ENCODE data around the gene ADH4.

DNA sequence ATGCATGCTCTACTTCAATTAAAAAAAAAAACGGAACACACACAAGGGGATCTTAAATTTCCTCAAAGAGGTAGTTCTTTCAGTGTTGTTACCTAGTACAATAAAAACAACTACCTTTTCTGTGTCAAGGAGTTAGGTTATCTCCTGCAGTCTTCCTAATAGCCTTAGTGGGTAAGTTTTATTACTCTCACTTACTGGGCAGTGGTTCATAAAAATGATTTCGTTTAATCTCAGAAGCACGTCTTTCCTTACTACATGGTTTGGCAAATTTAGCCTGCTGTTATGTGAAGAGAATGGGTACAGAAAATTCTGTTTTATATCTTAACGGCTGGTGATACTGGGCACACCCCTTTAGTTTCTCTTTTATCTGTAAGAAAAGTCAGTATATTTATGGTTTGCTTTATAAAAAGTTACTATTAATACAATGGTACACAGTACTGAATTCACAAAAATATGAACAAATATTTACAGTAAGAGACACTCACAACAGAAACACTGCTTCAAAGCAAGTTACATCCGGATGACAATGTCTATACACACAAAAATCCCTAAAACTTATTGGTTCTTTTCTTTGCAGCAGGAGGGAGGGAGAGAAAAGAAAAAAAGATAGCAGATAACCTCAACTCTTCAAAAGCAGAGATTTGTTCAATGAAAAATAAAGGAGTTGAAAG, 64.3 kb downstream of the ADH4 start:
- TF ChIP-seq, protein P1, sequence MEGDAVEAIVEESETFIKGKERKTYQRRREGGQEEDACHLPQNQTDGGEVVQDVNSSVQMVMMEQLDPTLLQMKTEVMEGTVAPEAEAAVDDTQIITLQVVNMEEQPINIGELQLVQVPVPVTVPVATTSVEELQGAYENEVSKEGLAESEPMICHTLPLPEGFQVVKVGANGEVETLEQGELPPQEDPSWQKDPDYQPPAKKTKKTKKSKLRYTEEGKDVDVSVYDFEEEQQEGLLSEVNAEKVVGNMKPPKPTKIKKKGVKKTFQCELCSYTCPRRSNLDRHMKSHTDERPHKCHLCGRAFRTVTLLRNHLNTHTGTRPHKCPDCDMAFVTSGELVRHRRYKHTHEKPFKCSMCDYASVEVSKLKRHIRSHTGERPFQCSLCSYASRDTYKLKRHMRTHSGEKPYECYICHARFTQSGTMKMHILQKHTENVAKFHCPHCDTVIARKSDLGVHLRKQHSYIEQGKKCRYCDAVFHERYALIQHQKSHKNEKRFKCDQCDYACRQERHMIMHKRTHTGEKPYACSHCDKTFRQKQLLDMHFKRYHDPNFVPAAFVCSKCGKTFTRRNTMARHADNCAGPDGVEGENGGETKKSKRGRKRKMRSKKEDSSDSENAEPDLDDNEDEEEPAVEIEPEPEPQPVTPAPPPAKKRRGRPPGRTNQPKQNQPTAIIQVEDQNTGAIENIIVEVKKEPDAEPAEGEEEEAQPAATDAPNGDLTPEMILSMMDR (conservative IDR thresholded peaks at IDR 0.05; ENCODE audit: low read depth, low read length): no peak
- TF ChIP-seq EZH2 (IDR thresholded peaks at IDR 0.05; ENCODE audit: borderline replicate concordance, low read depth, low read length, poor library complexity, severe bottlenecking): no peak

Measured in A673 (cell line).